Neural progenitor cell (in vitro differentiated cells): ENCODE measurements around the gene MEP1A.

ENCODE experiments used
- EZH2phosphoT487 ChIP-seq: fragments of 200-600 bp; sonication (generic); IDR thresholded peaks from 2 replicates; pipeline ENCODE4 v1.6.1; 2017; ENCODE audit warnings: antibody characterized with exemption
- TF ChIP-seq, protein P1 (sequence below): fragments of 200-600 bp; sonication (generic); IDR thresholded peaks from 2 replicates; pipeline ENCODE4 v1.5.1; 2017; ENCODE audit warnings: antibody characterized with exemption, mild to moderate bottlenecking

DNA sequence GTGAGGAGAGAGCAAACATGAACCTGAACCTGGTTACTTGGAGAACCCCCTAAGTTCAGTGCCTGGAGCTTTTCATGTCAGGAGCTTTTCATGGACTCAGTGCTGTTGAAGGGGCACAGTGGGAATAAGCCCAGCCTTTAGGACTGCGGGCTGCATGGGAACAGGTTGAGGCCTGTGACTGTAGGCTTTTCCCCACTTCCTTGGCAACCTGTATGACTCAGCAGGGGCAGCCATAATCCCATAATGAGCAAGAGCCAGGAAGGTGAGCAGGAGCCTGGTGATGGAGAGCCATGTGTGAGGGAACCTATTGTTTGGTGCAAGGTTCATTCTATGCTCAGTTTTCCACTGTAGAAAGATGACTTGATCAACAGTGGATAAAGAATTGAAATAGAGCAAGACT is 23.4 kb downstream of the MEP1A start:
- TF ChIP-seq, protein P1, sequence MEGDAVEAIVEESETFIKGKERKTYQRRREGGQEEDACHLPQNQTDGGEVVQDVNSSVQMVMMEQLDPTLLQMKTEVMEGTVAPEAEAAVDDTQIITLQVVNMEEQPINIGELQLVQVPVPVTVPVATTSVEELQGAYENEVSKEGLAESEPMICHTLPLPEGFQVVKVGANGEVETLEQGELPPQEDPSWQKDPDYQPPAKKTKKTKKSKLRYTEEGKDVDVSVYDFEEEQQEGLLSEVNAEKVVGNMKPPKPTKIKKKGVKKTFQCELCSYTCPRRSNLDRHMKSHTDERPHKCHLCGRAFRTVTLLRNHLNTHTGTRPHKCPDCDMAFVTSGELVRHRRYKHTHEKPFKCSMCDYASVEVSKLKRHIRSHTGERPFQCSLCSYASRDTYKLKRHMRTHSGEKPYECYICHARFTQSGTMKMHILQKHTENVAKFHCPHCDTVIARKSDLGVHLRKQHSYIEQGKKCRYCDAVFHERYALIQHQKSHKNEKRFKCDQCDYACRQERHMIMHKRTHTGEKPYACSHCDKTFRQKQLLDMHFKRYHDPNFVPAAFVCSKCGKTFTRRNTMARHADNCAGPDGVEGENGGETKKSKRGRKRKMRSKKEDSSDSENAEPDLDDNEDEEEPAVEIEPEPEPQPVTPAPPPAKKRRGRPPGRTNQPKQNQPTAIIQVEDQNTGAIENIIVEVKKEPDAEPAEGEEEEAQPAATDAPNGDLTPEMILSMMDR: no peak
- no peak for TF ChIP-seq EZH2phosphoT487
